Upper lobe of left lung (tissue), 6 donors: ENCODE data around the gene RAB11A. TPM values are rescaled to one million over a fixed set of nuclear protein-coding genes. Genes with fewer than 3 reads are reported as not detected.

Experiments used
- ATAC-seq, 2 donors: fragments of 200-7000 bp; cut with Tn5 transposase; one replicate each; pipeline ENCODE4 v1.9.1; 2022; ENCODE audit warnings: mild to moderate bottlenecking in 2 of 2, moderate library complexity in 2 of 2; ENCODE audit not compliant: low FRiP score in 2 of 2
- DNase-seq, 2 donors: peaks; one replicate each; pipeline ENCODE4 v3.0.0-alpha.2; 2019 to 2020
- H3K27ac ChIP-seq, 4 donors: fragments of 200-600 bp; sonication (generic); one replicate each; pipeline ENCODE4 v1.5.1; 2016 to 2019
- H3K27me3 ChIP-seq, 4 donors: fragments of 200-600 bp; sonication (generic); one replicate each; pipeline ENCODE4 v1.5.1; 2017 to 2019
- H3K36me3 ChIP-seq, 4 donors: fragments of 200-600 bp; sonication (generic); one replicate each; pipeline ENCODE4 v1.5.1; 2016 to 2019
- H3K4me1 ChIP-seq, 4 donors: fragments of 200-600 bp; sonication (generic); one replicate each; pipeline ENCODE4 v1.5.1; 2018 to 2019
- H3K4me3 ChIP-seq, 4 donors: fragments of 200-600 bp; sonication (generic); one replicate each; pipeline ENCODE4 v1.5.1; 2017 to 2019; ENCODE audit warnings: mild to moderate bottlenecking in 2 of 4, moderate library complexity in 1 of 4
- H3K9me3 ChIP-seq, 4 donors: fragments of 200-600 bp; sonication (generic); one replicate each; pipeline ENCODE4 v1.5.1; 2018 to 2019
- EP300 ChIP-seq, 4 donors: sonication (generic); formaldehyde crosslinking; IDR thresholded peaks; one replicate each; pipeline ENCODE4 v1.5.1; 2017; ENCODE audit warnings: antibody characterized with exemption in 4 of 4, control low read depth in 2 of 4
- POLR2A ChIP-seq, 4 donors: fragments of 450-650 bp; IDR thresholded peaks; one replicate each; pipeline ENCODE4 v1.5.1; 2016 to 2017; ENCODE audit warnings: antibody characterized with exemption in 4 of 4, mild to moderate bottlenecking in 2 of 4
- POLR2AphosphoS5 ChIP-seq, 2 donors: sonication (generic); formaldehyde crosslinking; IDR thresholded peaks; one replicate each; pipeline ENCODE4 v1.5.1; 2017; ENCODE audit warnings: antibody characterized with exemption in 2 of 2
- WGBS, 2 donors: methylation state at CpG; one replicate each; pipeline ENCODE4 v1.1.5; 2017 to 2018; 5-methylcytosine and 5-hydroxymethylcytosine counted together
- total RNA-seq, 6 donors: library from RNA; depleted of rRNA in 4 of 6; stranded (reverse); fragments of >200 nt in 4 of 6; gene quantifications; one replicate each; pipeline versions ENCODE4 v1.1.0 to v1.2.1, GENCODE V29; 2016 to 2021
- TF ChIP-seq, protein P1 (sequence below), 6 experiments: fragments of 450-650 bp in 4 of 6; fragments of 200-600 bp in 2 of 6; sonication (generic) in 2 of 6; IDR thresholded peaks; one replicate each; pipeline ENCODE4 v1.5.1; 2016 to 2019; ENCODE audit warnings: antibody characterized with exemption in 6 of 6
- donor health status: DM: no; HTN: no; CAD: no; lungs with moderate emphysema.
- donor health status: DM: no; HTN: yes; CAD: no; lungs with severe emphysema.

RAB11A gene
- total RNA-seq, 6 donors from 2014 or later = 15.7 to 205 (median 144) TPM

DNA sequence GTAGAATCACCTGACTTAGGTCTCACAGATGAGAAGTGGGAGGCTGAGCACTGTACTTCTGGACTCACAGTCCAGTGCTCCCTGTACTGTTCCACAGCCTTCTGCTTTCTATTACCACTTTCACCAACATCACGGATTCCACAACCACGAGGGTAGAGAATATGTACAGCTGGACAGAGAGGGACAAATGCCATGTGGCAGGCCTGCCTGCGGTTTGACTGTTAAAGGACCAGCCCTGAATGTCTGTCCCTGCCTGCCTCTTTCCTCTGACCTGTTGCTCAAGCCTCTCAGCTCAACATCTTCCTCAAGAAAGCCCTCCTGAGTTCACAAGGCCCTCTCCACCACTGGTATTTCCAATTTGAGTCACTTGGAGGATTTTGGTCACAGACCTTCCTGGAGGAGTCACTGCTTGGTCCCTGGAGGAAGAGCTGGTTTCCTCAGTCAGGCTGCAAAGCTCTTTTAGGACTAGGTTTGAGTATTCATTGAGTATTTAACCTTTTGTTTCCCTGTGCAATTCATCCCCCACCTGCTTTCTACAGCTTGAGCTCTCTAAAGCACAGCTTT lies 49.1 kb downstream of the RAB11A start:
- peaks cover 0 to 16% (median 6%) of the 10 kb centered on the region in 4 donors for H3K36me3 ChIP-seq
- WGBS, 2 donors = 88 to 95% methylated on average over 3 of the region's 3 CpGs

DNA sequence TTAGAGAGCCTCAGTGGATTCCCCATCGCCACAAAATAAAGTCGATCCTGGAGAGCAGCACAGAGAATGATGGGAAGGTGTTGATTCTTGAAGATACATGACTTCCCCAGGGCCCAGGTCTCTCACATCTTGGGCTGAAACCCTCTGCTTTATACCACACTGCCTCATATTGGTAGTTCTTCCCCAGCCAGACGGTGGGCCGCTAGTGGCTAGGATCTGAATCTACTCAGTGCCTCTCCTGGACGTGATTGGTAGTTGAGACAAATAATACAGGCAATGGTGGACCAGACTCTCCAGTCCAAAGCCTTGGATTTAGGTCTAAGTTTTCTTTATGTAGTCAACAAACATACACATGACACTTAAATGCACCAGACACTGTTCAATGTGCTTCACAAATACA lies 49.7 kb downstream of the RAB11A start:
- ATAC-seq (no peak), DNase-seq (no peak)
- H3K4me3 ChIP-seq = no peak overlapping the region
- no peaks in the 10 kb centered on the region for H3K9me3 ChIP-seq
- WGBS, 2 donors = 92 to 94% methylated on average over 5 of the region's 5 CpGs
- no peaks in the 10 kb centered on the region for H3K27me3 ChIP-seq
- peaks cover 0 to 16% (median 6%) of the 10 kb centered on the region in 4 donors for H3K36me3 ChIP-seq
- peaks cover 0 to 11% (median 6%) of the 10 kb centered on the region in 4 donors for H3K4me1 ChIP-seq
- TF ChIP-seq POLR2AphosphoS5 (IDR thresholded peaks at IDR 0.05) (no peak), EP300 (IDR thresholded peaks at IDR 0.05) (no peak), POLR2A (IDR thresholded peaks at IDR 0.05) (no peak)
- TF ChIP-seq, protein P1, sequence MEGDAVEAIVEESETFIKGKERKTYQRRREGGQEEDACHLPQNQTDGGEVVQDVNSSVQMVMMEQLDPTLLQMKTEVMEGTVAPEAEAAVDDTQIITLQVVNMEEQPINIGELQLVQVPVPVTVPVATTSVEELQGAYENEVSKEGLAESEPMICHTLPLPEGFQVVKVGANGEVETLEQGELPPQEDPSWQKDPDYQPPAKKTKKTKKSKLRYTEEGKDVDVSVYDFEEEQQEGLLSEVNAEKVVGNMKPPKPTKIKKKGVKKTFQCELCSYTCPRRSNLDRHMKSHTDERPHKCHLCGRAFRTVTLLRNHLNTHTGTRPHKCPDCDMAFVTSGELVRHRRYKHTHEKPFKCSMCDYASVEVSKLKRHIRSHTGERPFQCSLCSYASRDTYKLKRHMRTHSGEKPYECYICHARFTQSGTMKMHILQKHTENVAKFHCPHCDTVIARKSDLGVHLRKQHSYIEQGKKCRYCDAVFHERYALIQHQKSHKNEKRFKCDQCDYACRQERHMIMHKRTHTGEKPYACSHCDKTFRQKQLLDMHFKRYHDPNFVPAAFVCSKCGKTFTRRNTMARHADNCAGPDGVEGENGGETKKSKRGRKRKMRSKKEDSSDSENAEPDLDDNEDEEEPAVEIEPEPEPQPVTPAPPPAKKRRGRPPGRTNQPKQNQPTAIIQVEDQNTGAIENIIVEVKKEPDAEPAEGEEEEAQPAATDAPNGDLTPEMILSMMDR (IDR thresholded peaks at IDR 0.05) = no peak
- H3K27ac ChIP-seq = no peak overlapping the region

More for the DNA sequence above, 49.1 kb downstream of the RAB11A start:
- ATAC-seq (no peak), DNase-seq (no peak)
- no peak overlapping the region for H3K4me3 ChIP-seq
- TF ChIP-seq POLR2A (IDR thresholded peaks at IDR 0.05) (no peak), EP300 (IDR thresholded peaks at IDR 0.05) (no peak), POLR2AphosphoS5 (IDR thresholded peaks at IDR 0.05) (no peak)
- TF ChIP-seq, protein P1 (IDR thresholded peaks at IDR 0.05) = no peak
- no peaks in the 10 kb centered on the region for H3K9me3 ChIP-seq
- H3K27ac ChIP-seq = no peak overlapping the region
- H3K4me1 ChIP-seq = peaks cover 0 to 11% (median 6%) of the 10 kb centered on the region in 4 donors
- no peaks in the 10 kb centered on the region for H3K27me3 ChIP-seq

DNA sequence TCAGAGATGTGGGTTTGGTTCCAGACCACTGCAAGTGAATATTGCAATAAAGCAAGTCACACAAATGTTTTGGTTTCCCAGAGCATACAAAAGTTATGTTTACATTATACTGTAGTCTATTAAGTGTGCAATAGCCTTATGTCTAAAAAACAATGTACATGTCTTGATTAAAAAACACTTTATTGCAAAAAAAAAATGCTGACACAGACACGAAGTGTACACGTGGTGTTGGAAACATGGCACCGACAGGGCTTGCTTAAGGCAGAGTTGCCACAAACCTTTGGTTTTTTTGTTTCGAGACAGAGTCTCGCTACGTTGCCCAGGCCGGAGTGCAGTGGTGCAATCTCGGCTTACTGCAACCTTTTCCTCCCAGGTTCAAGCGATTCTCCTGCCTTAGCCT lies 50.1 kb downstream of the RAB11A start:
- WGBS, 2 donors = 88 to 91% methylated on average over 9 of the region's 9 CpGs
- no peak overlapping the region for H3K4me3 ChIP-seq
- H3K36me3 ChIP-seq = peaks cover 0 to 16% (median 6%) of the 10 kb centered on the region in 4 donors
- H3K27ac ChIP-seq = no peak overlapping the region
- ATAC-seq = no peak
- no peaks in the 10 kb centered on the region for H3K9me3 ChIP-seq
- no peak for DNase-seq
- H3K27me3 ChIP-seq = no peaks in the 10 kb centered on the region
- H3K4me1 ChIP-seq = peaks cover 0 to 11% (median 6%) of the 10 kb centered on the region in 4 donors
- TF ChIP-seq, protein P1 (IDR thresholded peaks at IDR 0.05) = no peak
- no peak for TF ChIP-seq POLR2AphosphoS5 (IDR thresholded peaks at IDR 0.05)

DNA sequence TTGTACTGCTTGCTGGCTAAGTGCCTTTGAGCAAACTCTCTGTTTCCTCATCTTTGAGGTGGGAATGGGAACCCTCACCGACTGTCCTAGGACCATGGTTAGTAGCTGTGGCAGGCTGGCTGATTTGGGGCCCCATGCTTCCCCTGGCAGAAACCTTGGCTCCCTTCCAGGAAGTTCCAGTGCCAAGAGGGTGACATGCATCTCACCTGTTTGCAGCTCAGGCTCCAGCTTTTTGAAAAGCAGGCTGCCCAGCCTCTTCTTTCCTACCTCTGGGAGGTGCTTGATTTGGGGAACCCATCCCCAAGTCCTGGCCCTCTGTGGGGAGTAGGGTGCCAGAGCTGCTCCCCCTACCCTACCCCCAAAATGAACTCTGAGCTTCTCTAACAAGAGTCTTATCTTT lies 50.8 kb downstream of the RAB11A start:
- no peak for TF ChIP-seq EP300 (IDR thresholded peaks at IDR 0.05)
- TF ChIP-seq, protein P1 (IDR thresholded peaks at IDR 0.05) = no peak
- TF ChIP-seq POLR2A (IDR thresholded peaks at IDR 0.05) = no peak
- TF ChIP-seq POLR2AphosphoS5 (IDR thresholded peaks at IDR 0.05) = no peak
- ATAC-seq (no peak), DNase-seq (no peak)
- no peaks in the 10 kb centered on the region for H3K27me3 ChIP-seq
- H3K27ac ChIP-seq = no peak overlapping the region
- 53% methylated on average over 1 of the region's 1 CpG; no CpG with 5 or more reads in 1 of the 2 donors for WGBS, 2 donors
- peaks cover 0 to 11% (median 6%) of the 10 kb centered on the region in 4 donors for H3K4me1 ChIP-seq
- H3K4me3 ChIP-seq = no peak overlapping the region
- H3K36me3 ChIP-seq = peaks cover 0 to 16% (median 6%) of the 10 kb centered on the region in 4 donors
- no peaks in the 10 kb centered on the region for H3K9me3 ChIP-seq

DNA sequence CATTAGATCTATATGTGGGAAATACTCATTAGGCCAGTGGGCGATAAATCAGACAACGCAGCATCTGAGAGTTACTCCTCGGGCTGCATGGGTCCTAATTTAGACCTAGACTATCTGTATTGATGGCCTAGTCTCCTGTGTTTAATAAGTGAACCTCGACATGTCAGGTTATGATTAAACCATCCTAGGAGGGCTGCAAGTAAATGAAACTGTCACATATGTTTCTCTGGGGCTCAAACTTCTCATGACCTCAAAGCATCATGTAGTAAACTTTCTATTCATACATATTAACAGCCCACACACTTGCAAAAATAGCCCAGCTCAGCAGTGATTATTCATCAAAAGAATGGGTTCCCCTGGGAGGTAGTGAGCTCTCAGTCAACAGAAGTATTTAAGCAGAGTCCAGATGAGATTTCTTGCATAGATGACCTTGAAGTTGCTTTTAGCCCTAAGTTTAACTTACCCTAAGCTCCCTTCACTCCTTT lies 51.6 kb downstream of the RAB11A start:
- Histone ChIP-seq H3K9me3 (no peaks in the 10 kb centered on the region), H3K27me3 (no peaks in the 10 kb centered on the region), H3K4me1 (peaks cover 0 to 10% (median 6%) of the 10 kb centered on the region in 4 donors), H3K4me3 (no peak overlapping the region), H3K36me3 (peaks cover 0 to 16% (median 6%) of the 10 kb centered on the region in 4 donors), H3K27ac (no peak overlapping the region)
- no peak for DNase-seq
- ATAC-seq = no peak
- 82 to 85% methylated on average over 4 of the region's 4 CpGs for WGBS, 2 donors
- no peak for TF ChIP-seq POLR2AphosphoS5 (IDR thresholded peaks at IDR 0.05)
- TF ChIP-seq POLR2A (IDR thresholded peaks at IDR 0.05) = no peak
- TF ChIP-seq EP300 (IDR thresholded peaks at IDR 0.05) = no peak
- TF ChIP-seq, protein P1 (IDR thresholded peaks at IDR 0.05) = no peak
